Mucosa of rectum (tissue), 2 donors: Measurements from ENCODE around the gene PIAS4.

ENCODE experiments used
- H3K27ac ChIP-seq, 2 donors: one replicate each; pipeline ENCODE4 v1.7.0; 2013; ENCODE audit warnings: inconsistent platforms in 2 of 2, low read depth in 2 of 2, low read length in 2 of 2
- H3K27me3 ChIP-seq, 2 donors: one replicate each; pipeline ENCODE4 v1.7.0; 2013; ENCODE audit warnings: low read length in 2 of 2; ENCODE audit not compliant: control insufficient read depth in 2 of 2, insufficient read depth in 2 of 2
- H3K36me3 ChIP-seq, 2 donors: one replicate each; pipeline ENCODE4 v1.7.0; 2013; ENCODE audit warnings: low read length in 2 of 2; ENCODE audit not compliant: control insufficient read depth in 2 of 2, insufficient read depth in 2 of 2
- H3K4me1 ChIP-seq, 2 donors: one replicate each; pipeline ENCODE4 v1.7.0; 2013; ENCODE audit warnings: low read length in 2 of 2, mild to moderate bottlenecking in 1 of 2; ENCODE audit not compliant: control insufficient read depth in 2 of 2, insufficient read depth in 2 of 2
- H3K4me3 ChIP-seq, 2 donors: one replicate each; pipeline ENCODE4 v1.7.0; 2013; ENCODE audit warnings: low read length in 2 of 2
- H3K9ac ChIP-seq, 2 donors: one replicate each; pipeline ENCODE4 v1.7.0; 2013; ENCODE audit warnings: low read length in 2 of 2, low read depth in 1 of 2, mild to moderate bottlenecking in 1 of 2
- H3K9me3 ChIP-seq, 2 donors: one replicate each; pipeline ENCODE4 v1.7.0; 2013; ENCODE audit warnings: low read length in 2 of 2; ENCODE audit not compliant: control insufficient read depth in 2 of 2
- donor health status: healthy.
- donor health status: Normal muscosa, but diverticular disease.

PIAS4 gene

DNA sequence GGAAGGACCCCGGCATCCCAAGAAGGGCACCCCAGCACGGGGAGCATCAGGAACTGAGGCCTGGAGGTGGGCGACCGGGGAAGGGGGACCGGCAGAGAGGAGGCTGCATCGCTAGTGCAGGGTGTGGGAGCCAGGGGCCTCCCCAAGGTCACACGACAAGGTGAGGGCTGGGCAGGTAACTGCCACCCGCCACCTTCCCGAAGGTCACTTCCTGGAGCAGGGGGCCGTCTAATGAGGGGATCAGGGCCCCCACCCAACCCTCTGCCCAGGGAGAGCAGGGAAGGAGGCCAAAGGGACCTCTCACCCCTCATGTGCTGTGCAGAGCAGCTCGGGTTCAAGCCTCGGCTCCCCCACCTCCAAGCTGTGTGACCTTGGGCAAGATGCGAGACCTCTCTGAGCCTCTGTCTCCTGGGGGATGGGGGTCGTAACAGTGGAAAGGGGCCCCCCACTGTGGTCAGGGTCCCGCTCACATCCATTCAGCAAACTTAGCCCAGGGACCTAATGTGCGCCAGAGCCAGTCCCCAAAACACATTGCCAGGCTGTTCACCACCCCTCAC, 53.2 kb downstream of the PIAS4 start:
- Histone ChIP-seq H3K4me3 (peak overlapping the region; percentile 72 to 79), H3K9ac (peak overlapping the region; percentile 89 to 96), H3K4me1 (peaks cover 61 to 65% of the 10 kb centered on the region in 2 donors), H3K27me3 (no peaks in the 10 kb centered on the region), H3K9me3 (no peaks in the 10 kb centered on the region), H3K27ac (peak overlapping the region; percentile 98 to 100), H3K36me3 (peaks cover 7% of the 10 kb centered on the region in 2 donors)

GRCh38 chr19:4061178-4061682, 53.7 kb downstream of the PIAS4 start:
- Histone ChIP-seq H3K36me3 (peaks cover 2 to 3% of the 10 kb centered on the region in 2 donors), H3K4me3 (peak overlapping the region; percentile 79 to 82), H3K27me3 (no peaks in the 10 kb centered on the region)

GRCh38 chr19:4061683-4062418, 54.3 kb downstream of the PIAS4 start:
- Histone ChIP-seq H3K9ac (peak overlapping the region; percentile 80 to 96), H3K27me3 (no peaks in the 10 kb centered on the region), H3K27ac (peak overlapping the region; percentile 98 to 100), H3K4me3 (peak overlapping the region; percentile 79 to 82), H3K9me3 (no peaks in the 10 kb centered on the region), H3K36me3 (peaks cover 0 to 3% of the 10 kb centered on the region in 2 donors), H3K4me1 (peaks cover 59 to 61% of the 10 kb centered on the region in 2 donors)

More at GRCh38 chr19:4061178-4061682, 53.7 kb downstream of the PIAS4 start:
- H3K27ac ChIP-seq: peak overlapping the region; percentile 98 to 100
- no peaks in the 10 kb centered on the region for H3K9me3 ChIP-seq
- H3K9ac ChIP-seq: peak overlapping the region; percentile 89 to 96
- H3K4me1 ChIP-seq: peaks cover 59 to 61% of the 10 kb centered on the region in 2 donors

- Histone ChIP-seq H3K9me3 (no peaks in the 10 kb centered on the region), H3K27ac (peak overlapping the region; percentile 98 to 100), H3K36me3 (peaks cover 0 to 3% of the 10 kb centered on the region in 2 donors), H3K4me1 (peaks cover 59 to 60% of the 10 kb centered on the region in 2 donors), H3K27me3 (no peaks in the 10 kb centered on the region), H3K9ac (peak overlapping the region; percentile 80 to 96), H3K4me3 (peak overlapping the region; percentile 79 to 82)
Observed at GRCh38 chr19:4062419-4063368, 55.2 kb downstream of the PIAS4 start.

DNA sequence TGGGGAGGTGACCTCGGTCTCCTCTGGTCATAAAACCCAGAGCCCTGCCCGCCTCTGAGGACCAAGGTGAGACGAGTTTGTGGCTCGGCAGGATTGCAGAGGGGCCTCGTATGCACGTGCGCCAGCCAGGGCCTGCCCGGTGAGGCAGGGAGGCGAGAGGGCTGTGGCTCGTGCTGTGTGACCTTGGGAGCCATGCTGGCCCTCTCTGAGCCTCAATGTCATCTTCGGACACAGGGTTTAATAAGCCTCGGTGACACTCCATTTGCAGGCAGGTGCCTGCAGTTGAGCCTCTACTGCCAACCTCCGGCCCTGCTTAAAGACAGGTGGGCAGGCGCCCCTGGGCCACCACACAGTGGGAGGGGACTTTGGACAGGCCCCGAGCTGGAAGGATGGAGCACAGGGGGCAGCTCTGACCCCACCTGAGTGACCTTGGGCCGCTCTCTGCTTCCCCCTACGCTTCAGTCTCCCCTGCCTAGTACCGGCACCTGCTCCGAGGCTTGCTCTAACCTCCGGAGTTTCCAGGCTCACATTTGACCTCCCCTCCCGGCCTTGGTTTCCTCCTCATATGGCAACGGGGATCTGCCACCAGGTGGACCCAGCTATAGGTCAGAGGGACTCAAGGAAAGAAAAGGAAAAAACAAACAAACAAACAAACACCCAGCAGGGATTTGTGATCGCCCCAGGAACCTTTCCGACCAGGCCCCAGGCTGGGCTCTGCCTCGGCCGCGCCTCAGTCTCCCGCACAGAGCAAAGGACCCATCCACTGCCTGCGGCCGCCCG, 56.0 kb downstream of the PIAS4 start:
- no peaks in the 10 kb centered on the region for H3K9me3 ChIP-seq
- H3K27ac ChIP-seq: peak overlapping the region; percentile 98 to 100
- peak overlapping the region; percentile 79 to 82 for H3K4me3 ChIP-seq
- H3K9ac ChIP-seq: peak overlapping the region; percentile 80 to 96
- H3K4me1 ChIP-seq: peaks cover 56 to 60% of the 10 kb centered on the region in 2 donors
- H3K36me3 ChIP-seq: peaks cover 0 to 3% of the 10 kb centered on the region in 2 donors
- H3K27me3 ChIP-seq: no peaks in the 10 kb centered on the region

GRCh38 chr19:4064149-4064495, 56.6 kb downstream of the PIAS4 start:
- Histone ChIP-seq H3K9ac (peak overlapping the region; percentile 80 to 96), H3K4me3 (peak overlapping the region; percentile 79 to 82), H3K4me1 (peaks cover 54% of the 10 kb centered on the region in 2 donors), H3K36me3 (peaks cover 0 to 3% of the 10 kb centered on the region in 2 donors), H3K27ac (peak overlapping the region; percentile 98 to 100), H3K9me3 (no peaks in the 10 kb centered on the region), H3K27me3 (no peaks in the 10 kb centered on the region)

DNA sequence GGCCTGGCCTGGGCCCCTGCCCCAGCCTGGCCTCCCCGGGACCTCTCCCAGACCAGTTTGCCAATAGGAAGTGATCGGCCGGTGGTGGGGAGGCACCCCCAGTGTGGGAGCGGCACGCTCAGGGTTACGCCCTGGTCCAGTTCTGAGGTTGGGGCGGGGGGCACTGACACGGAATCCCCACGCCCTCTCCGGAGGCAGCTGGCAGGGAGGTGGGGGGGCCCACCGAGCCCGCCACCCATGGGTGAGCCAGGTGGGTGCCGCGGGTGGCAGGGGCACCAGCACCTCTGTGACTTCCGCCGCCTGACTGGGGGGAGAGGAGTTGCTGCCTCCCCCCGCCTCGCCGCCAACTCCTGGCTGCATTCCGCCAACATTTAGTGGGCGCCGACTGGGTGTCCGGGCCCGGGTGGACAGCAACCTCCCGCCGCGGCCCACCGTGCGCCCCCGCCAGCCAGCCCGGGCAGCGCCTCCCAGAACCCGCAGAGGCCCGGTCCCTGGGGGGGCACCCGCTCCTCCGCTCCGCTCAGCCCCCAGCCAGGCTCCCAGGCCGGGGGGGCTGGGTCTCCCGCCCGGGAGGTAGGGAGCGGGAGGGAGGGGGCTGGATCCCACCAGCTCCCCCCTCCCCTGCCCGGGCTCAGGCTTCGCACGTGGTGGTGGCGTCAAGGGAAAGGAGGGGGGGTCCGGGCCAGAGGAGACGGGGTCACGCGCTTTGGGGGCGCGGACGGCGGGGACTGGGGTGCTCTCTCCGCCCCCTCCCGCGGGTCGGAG, 57.1 kb downstream of the PIAS4 start:
- H3K27ac ChIP-seq: peak overlapping the region; percentile 98 to 100
- peaks cover 49 to 50% of the 10 kb centered on the region in 2 donors for H3K4me1 ChIP-seq
- peak overlapping the region; percentile 79 to 82 for H3K4me3 ChIP-seq
- no peaks in the 10 kb centered on the region for H3K9me3 ChIP-seq
- peaks cover 0 to 3% of the 10 kb centered on the region in 2 donors for H3K36me3 ChIP-seq
- peak overlapping the region; percentile 80 to 96 for H3K9ac ChIP-seq
- no peaks in the 10 kb centered on the region for H3K27me3 ChIP-seq

DNA sequence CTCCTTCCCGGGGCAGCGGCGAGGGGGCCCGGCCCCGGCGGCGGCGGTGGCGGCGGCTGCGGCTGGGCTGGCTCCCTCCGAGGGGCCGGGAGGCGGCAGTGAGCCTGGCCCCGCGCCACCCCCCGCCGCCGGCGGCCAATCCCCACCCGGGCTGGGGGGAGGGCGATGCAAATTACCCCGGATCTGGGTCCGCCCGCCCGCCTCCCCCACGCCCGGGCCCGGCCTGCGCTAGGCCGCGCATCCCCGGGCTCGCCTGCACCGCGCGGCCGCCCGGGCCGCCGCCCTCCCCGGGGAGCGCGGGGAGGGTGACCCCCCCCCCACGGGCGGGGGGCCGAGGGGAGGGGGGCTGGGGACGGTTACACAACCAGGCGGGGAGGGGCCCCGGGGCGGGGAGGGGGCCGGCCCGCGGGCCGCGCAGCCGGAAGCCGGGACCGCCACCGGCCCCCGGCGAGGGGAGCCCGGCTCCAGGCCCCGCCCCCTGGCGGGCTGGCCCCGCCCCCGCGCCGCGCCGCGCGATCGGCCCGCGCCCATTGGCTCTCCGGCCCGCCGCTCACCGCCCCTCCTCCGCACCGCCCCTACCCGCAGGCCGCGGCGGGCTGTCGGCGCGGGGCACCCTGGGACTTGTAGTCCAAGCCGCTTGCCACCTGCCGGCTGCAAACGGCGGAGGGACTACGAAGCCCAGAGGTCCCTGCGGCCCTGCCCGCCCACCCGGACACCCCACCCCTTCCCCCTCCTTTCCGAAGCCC, 58.1 kb downstream of the PIAS4 start:
- H3K4me1 ChIP-seq: peaks cover 42% of the 10 kb centered on the region in 2 donors
- peak overlapping the region in 1 of 2 donors; percentile 96 for H3K9ac ChIP-seq
- H3K9me3 ChIP-seq: no peaks in the 10 kb centered on the region
- peak overlapping the region; percentile 97 to 100 for H3K27ac ChIP-seq
- peak overlapping the region; percentile 65 to 80 for H3K4me3 ChIP-seq
- H3K27me3 ChIP-seq: no peaks in the 10 kb centered on the region
- H3K36me3 ChIP-seq: peaks cover 0 to 3% of the 10 kb centered on the region in 2 donors
